ENCODE results near the gene DNAJC27.
"Not testable (repeated sequence)": the region's sequence is repeated elsewhere in the genome, so short reads cannot be mapped to it uniquely, and the experiment has no call there.

Gene DNAJC27

DNA sequence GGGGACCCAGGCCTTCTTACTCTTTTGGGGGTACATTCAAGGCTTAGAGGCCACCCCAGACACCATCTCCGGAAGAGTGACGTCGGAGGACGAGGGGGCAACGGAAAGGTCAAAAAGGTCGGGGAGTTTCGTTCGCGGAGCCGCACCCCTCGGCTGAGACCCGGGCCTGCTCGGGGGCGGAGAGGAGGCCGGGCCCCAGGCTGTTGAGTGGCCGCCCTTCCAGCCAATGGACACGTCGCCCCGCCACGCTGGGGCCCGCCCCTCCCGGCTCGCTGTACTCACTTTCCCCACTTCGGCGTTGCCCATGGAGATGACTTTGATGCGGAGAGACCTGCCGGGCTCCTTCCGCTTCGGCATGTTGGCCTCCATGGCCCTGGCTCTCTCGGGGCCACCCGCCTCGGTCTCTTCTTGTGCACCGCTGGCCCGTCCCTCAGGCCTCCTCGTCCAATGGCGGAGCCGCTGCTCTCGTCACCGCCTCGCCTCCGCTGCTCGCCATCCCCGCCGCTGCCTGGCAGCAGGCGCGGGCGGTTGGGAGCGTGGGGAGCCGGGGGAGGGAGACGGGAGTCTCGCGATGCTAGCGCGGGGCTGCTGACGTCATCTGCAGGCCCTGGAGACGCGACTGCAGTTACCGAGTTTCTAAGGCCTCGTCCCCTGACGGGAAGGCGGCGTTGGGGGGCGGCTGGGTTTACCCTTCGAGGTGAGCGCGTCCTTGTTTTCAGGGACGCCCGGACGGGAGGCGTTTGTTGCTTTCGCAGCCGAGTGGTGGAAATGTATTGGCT, at the start of gene DNAJC27:
Gene DNAJC27, minus strand, starts transcription at position 420 of the 779 bp plus-strand sequence. Its CDS starts 51 bp downstream, at position 369.
- DNase-seq = peak; percentile 96

GRCh38 chr2:25018681-25019080, 46.9 kb upstream of the DNAJC27 start:
- DNase-seq = no peak

- DNase-seq = no peak
Observed at GRCh38 chr2:25014631-25015030, 42.9 kb upstream of the DNAJC27 start.

DNA sequence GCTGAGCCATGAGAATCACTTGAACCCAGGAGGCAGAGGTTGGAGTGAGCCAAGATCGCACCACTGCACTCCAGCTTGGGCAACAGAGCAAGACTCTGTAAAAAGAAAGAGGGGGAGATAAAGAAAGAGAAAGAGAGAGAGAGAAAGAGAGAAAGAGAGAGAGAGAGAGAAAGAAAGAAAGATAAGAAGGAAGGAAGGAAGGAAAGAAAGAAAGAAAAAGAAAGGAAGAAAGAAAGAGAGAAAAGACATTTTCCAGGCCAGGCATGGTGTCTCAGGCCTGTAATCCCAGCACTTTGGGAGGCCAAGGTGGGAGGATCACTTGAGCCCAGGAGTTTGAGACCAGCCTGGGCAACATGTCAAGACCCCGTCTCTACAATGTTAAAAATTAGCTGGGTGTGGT, 39.6 kb upstream of the DNAJC27 start:
- not testable (repeated sequence) for DNase-seq

GRCh38 chr2:25009954-25010353, 38.2 kb upstream of the DNAJC27 start:
- DNase-seq = no peak

DNA sequence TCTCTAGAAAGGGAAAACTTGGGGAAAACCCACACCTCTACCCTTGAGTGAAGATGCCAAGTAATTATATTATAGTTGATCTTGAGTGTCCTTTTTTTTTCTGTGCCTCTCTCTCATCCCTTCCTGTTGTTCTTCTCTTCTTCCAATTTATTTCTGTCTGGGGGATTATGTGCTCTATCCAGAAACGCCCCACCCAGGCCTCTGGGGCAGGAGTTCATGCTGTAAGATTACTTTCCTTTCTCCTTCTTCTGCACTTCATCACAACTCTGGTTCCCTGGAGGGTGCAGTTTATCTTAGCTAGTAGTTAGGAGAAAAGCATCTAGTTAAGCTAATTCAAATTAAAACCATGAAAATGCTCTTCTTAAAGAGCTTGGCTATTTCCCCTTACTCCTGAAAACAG, 30.3 kb upstream of the DNAJC27 start:
- no peak for DNase-seq

- no peak for DNase-seq
Observed at GRCh38 chr2:25001325-25001637, 29.5 kb upstream of the DNAJC27 start.

- no peak for DNase-seq
Observed at GRCh38 chr2:25000503-25001324, 29.0 kb upstream of the DNAJC27 start.

- no peak for DNase-seq
Observed at GRCh38 chr2:25000036-25000435, 28.3 kb upstream of the DNAJC27 start.

DNA sequence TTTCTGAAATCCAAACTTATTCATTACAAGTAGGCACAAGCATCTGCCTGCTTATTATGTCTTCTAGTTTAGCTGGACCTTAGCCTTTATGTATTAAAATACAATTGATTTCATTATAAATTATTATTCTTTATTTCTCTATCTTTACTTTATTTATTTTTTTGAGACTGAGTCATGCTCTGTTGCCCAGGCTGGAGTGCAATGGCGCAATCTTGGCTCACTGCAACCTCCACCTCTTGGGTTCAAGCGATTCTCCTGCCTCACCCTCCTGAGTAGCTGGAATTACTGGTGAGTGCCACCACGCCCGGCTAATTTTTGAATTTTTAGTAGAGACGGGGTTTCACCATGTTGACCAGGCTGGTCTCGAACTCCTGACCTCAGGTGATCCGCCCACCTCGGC, 27.3 kb upstream of the DNAJC27 start:
- not testable (repeated sequence) for DNase-seq

GRCh38 chr2:24994146-24994724, 22.5 kb upstream of the DNAJC27 start:
- no peak for DNase-seq

- no peak for DNase-seq
Observed at GRCh38 chr2:24993406-24994145, 21.8 kb upstream of the DNAJC27 start.

GRCh38 chr2:24986372-24986771, 14.6 kb upstream of the DNAJC27 start:
- DNase-seq = no peak

DNA sequence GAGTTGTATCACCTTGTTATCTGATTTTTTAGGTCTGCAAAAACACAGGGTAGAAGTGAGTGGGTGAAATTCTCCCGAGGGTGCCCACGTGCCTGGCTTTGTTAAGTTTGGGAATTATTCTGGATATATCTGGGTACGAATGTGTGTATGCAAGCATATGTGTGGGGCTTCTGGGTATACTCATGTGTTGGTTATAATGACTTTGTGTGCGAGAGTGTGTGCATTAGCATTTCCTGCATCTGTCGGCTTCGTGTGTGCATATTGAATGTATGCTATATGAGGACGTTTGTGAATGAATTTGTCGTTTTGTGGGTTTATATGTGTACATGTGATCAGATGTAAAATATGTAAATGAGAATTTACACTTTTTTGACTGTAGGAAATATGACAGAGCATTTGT, 13.8 kb upstream of the DNAJC27 start:
- DNase-seq = no peak

DNA sequence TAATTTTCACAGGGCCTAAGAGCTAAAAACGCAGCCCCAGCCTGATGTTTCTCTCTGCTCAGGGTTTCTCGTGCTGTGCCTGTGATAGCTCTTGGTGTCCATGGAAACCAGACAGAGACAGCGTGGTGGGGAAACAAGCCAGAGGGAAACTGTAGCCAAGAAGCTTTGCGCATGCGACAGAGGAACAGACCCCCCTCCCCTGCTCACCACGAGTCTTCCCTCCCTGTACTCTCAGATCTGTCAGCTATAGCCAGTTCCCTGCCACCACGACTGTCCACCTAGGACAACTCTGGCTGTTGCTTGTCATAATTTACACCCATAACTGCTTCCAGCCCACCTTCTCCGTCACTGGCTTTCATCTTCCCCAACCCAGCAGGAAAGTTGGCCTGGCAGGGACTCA, 13.2 kb upstream of the DNAJC27 start:
- no peak for DNase-seq

DNA sequence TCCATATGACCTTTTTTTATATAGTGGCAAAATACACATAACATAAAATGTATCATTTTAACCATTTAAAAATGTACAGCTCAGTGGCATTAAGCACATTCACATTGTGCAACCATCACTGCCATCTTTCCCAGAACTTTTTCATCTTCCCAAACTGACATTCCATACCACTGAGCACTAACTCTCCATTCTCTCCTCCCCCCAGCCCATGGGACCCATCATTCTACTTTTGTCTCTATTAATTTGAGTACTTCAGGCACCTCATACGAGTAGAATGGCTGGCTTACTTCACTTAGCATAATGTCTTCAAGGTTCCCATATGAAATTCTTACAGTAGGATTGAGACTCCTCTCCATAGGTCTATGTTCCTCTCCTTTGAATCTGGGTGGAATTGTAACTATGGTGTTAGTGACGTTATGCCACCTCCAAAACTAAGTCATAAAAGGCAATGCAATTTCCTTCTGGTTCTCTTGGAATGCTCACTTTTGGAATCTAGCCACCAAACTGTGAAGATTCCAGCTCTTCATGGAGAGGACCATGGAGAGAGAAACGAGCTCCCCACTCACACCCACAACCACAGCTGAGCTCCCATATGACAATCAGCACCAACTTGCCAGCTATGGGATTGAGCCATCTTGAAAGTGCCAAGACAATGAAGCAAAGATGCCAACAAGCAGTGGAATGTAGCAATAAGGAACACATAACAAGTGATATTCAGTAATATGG, 9.8 kb upstream of the DNAJC27 start:
- DNase-seq = no peak

DNA sequence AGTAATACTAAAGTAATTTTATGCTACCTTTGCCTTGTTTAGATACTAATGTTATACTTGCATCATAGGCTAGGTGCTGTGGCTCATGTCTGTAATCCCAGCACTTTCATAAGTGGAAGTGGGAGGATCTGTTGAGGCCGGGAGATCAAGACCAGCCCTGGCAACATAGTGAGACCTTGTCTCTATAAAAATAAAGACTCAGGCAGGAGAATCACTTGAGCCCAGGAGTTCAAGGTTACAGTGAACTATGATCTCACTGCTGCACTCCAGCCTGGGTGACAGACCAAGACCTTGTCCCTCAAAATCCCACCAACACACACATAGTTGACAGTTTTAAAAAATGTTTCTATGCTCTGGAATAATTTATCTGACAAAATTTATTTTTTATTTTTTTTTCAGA, 6.9 kb upstream of the DNAJC27 start:
- no peak for DNase-seq

GRCh38 chr2:24977631-24978030, 5.9 kb upstream of the DNAJC27 start:
- DNase-seq = no peak

DNA sequence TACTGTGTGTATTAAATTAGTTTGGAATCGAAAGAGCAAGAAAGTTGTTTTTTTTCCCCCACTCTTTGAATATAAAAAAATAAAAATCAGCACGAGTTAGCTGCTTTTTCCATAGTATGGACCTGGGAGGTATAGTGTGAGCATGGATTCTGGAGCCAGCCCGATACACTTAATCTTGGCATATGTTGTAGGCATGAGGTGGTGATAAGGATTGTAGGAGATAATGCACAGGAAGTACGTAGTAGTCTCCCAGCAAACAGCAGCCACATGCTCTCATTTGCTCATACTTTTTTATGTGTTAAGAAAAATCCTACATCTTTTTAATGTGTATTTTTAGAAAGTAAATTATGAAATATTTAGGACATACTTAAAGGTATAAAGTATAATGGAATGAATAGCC, 2.1 kb upstream of the DNAJC27 start:
- no peak for DNase-seq

DNA sequence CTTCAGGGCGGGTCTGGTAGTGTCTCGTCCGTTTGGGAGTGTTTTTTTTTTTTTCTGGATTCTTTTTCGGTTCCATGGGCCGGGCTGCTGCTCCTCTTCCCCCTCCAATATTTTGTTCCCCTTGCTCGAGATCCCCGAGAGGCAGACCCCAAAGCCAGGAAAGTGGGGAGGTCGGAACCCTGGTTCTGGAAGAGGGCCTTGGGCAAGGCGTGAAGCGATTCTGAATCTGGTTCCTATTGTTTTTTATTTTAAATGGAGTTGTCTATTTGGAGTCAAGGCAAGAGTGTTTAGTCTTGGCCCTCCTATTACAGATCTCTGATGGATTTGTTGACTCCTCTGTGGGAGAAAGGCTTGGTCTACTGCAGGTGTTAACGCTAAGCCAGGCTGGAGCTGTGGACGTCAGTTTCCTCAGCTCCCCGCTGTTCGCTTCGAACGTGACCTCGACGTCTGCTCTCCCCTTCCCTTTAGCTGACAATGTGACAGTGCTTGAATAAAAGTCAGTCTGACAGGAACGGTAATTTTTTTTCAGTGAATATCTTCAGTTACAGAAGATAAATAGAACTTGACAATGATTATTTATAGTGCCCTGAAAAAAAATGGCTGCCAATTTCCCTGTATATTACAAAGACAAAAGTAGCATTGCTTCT, 683 bp upstream of the DNAJC27 start:
- no peak for DNase-seq

DNA sequence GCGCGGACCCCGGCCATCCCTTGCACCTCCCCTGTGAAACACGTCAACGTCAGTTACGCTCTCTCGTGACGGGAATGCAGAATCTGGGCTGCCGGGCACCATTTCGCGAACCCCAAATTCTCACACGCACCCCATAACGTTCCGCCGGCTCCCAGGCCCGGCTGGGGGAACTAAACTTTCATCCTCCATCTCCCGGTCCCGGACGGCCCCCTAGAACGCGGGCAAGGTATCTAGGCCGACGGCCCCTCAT, 544 bp downstream of the DNAJC27 start:
- DNase-seq = no peak
